Muscle of back (tissue), 11 donors: Measurements from ENCODE around the gene UBXN10. TPM values are rescaled to one million over a fixed set of nuclear protein-coding genes. Genes with fewer than 3 reads are reported as not detected.
A peak's percentile ranks its signal among the peaks of the same experiment; 100 is the strongest.
"Not testable (repeated sequence)": the region's sequence is repeated elsewhere in the genome, so short reads cannot be mapped to it uniquely, and the experiment has no call there.

ENCODE experiments used
- DNase-seq, 3 donors: peaks; one replicate each; pipeline versions ENCODE4 v3.0.0 to v3.0.0-alpha.2; 2013
- polyA plus RNA-seq, 10 donors: library from polyadenylated mRNA; unstranded; fragments of 120-200 nt; gene quantifications; one replicate each; pipeline ENCODE4 v1.2.1, GENCODE V29; 2013; ENCODE audit not compliant: insufficient read length in 10 of 10

Gene UBXN10
- polyA plus RNA-seq, 10 donors, result 0.13 to 0.50 (median 0.29) TPM

- no peak for DNase-seq
Measured at GRCh38 chr1:20200966-20201365, 15.1 kb downstream of the UBXN10 start.

GRCh38 chr1:20202166-20202565 is 16.3 kb downstream of the UBXN10 start:
- no peak for DNase-seq

GRCh38 chr1:20207546-20207945 is 21.6 kb downstream of the UBXN10 start:
- DNase-seq, result no peak

- DNase-seq, result no peak
Measured at GRCh38 chr1:20209471-20209870, 23.6 kb downstream of the UBXN10 start.

- no peak for DNase-seq
Measured at GRCh38 chr1:20210736-20211460, 25.0 kb downstream of the UBXN10 start.

- no peak for DNase-seq
Measured at GRCh38 chr1:20211511-20211931, 25.6 kb downstream of the UBXN10 start.

- no peak for DNase-seq
Measured at GRCh38 chr1:20212085-20212684, 26.3 kb downstream of the UBXN10 start.

- DNase-seq, result peak; percentile 24 to 59 (median 43)
Measured at GRCh38 chr1:20212685-20213331, 26.9 kb downstream of the UBXN10 start.

GRCh38 chr1:20215716-20216115 is 29.8 kb downstream of the UBXN10 start:
- DNase-seq, result no peak

GRCh38 chr1:20216574-20216973 is 30.7 kb downstream of the UBXN10 start:
- no peak for DNase-seq

- not testable (repeated sequence) for DNase-seq
Measured at GRCh38 chr1:20219053-20219452, 33.2 kb downstream of the UBXN10 start.

- DNase-seq, result no peak
Measured at GRCh38 chr1:20220036-20220435, 34.1 kb downstream of the UBXN10 start.

GRCh38 chr1:20223106-20223505 is 37.2 kb downstream of the UBXN10 start:
- DNase-seq, result no peak

- DNase-seq, result no peak
Measured at GRCh38 chr1:20223551-20224419, 37.9 kb downstream of the UBXN10 start.

GRCh38 chr1:20224546-20224945 is 38.6 kb downstream of the UBXN10 start:
- no peak for DNase-seq

GRCh38 chr1:20227704-20228103 is 41.8 kb downstream of the UBXN10 start:
- peak in 1 of 3 donors; percentile 14 for DNase-seq

- DNase-seq, result no peak
Measured at GRCh38 chr1:20228314-20228825, 42.5 kb downstream of the UBXN10 start.

- no peak for DNase-seq
Measured at GRCh38 chr1:20229171-20229570, 43.3 kb downstream of the UBXN10 start.

GRCh38 chr1:20232564-20232963 is 46.7 kb downstream of the UBXN10 start:
- DNase-seq, result not testable (repeated sequence)

- peak in 1 of 3 donors; percentile 22 for DNase-seq
Measured at GRCh38 chr1:20233394-20233793, 47.5 kb downstream of the UBXN10 start.

GRCh38 chr1:20233866-20234265 is 48.0 kb downstream of the UBXN10 start:
- peak in 1 of 3 donors; percentile 43 for DNase-seq
